Measurements from ENCODE around the gene AK2.

AK2 gene

GRCh38 chr1:33036526-33037503 is at the start of gene AK2:
AK2 (minus strand) TSS chr1:33036883; CDS start chr1:33036828, 55 bp downstream.
- H3K36me3 ChIP-seq (replicated peaks; ENCODE audit: insufficient read depth, low read length) = no peaks in the 10 kb centered on the region
- H3K4me2 ChIP-seq (ENCODE audit: low read depth, low read length) = peak within 1 kb of the TSS; percentile 74
- H3K9me2 ChIP-seq (replicated peaks; ENCODE audit: insufficient read depth, low read length) = no peaks in the 10 kb centered on the region
- no peaks in the 10 kb centered on the region for H3K27me3 ChIP-seq (replicated peaks; ENCODE audit: insufficient read depth, low read length)
- H3K4me1 ChIP-seq (ENCODE audit: low read length) = peaks cover 11% of the 10 kb centered on the region
- H3K79me2 ChIP-seq (ENCODE audit: low read length) = peaks cover 49% of the 10 kb centered on the region
- H3K27ac ChIP-seq (ENCODE audit: low read length) = peak within 1 kb of the TSS; percentile 4; the same call in 1 of the 2 replicates
- peak; percentile 98 for DNase-seq
- peak within 1 kb of the TSS; percentile 82 for H3K4me3 ChIP-seq (ENCODE audit: low read length)
- H4K20me1 ChIP-seq (ENCODE audit: insufficient read depth, low read length) = peaks cover 7% of the 10 kb centered on the region
- TF ChIP-seq CTCF (IDR thresholded peaks at IDR 0.05; ENCODE audit: low read length) (no peak), EZH2 (optimal IDR thresholded peaks at IDR 0.05; ENCODE audit: low read depth, low read length) (no peak), EZH2phosphoT487 (IDR thresholded peaks at IDR 0.05; ENCODE audit: low read length) (no peak)
- no peaks in the 10 kb centered on the region for H3K9me3 ChIP-seq (replicated peaks; ENCODE audit: insufficient read depth, low read length)
- no peaks in the 10 kb centered on the region for H3F3A ChIP-seq (ENCODE audit: insufficient read depth, low read length)
- peak within 1 kb of the TSS; percentile 68 for H2AFZ ChIP-seq (ENCODE audit: low read length)
- peak within 1 kb of the TSS; percentile 78 for H3K9ac ChIP-seq (ENCODE audit: low read length)

GRCh38 chr1:33086384-33086850 is 49.7 kb upstream of the AK2 start:
- H3K9me2 ChIP-seq (replicated peaks; ENCODE audit: insufficient read depth, low read length) = no peaks in the 10 kb centered on the region
- peaks cover 10% of the 10 kb centered on the region; the same call in 1 of the 2 replicates for H3K4me1 ChIP-seq (ENCODE audit: low read length)
- H3K36me3 ChIP-seq (replicated peaks; ENCODE audit: insufficient read depth, low read length) = no peaks in the 10 kb centered on the region
- no peaks in the 10 kb centered on the region for H3K9me3 ChIP-seq (replicated peaks; ENCODE audit: insufficient read depth, low read length)
- no peaks in the 10 kb centered on the region for H4K20me1 ChIP-seq (ENCODE audit: insufficient read depth, low read length)
- H3K4me3 ChIP-seq (ENCODE audit: low read length) = no peak overlapping the region
- no peak overlapping the region for H3K9ac ChIP-seq (ENCODE audit: low read length)
- H3F3A ChIP-seq (ENCODE audit: insufficient read depth, low read length) = no peaks in the 10 kb centered on the region; the same call in 1 of the 2 replicates
- H2AFZ ChIP-seq (ENCODE audit: low read length) = no peak overlapping the region
- TF ChIP-seq EZH2 (optimal IDR thresholded peaks at IDR 0.05; ENCODE audit: low read depth, low read length) = no peak
- TF ChIP-seq CTCF (IDR thresholded peaks at IDR 0.05; ENCODE audit: low read length) = peak; percentile 64
- H3K27me3 ChIP-seq (replicated peaks; ENCODE audit: insufficient read depth, low read length) = peaks cover 5% of the 10 kb centered on the region; the same call in 1 of the 2 replicates
- peak; percentile 34 for DNase-seq
- H3K79me2 ChIP-seq (ENCODE audit: low read length) = no peaks in the 10 kb centered on the region
- H3K27ac ChIP-seq (ENCODE audit: low read length) = no peak overlapping the region
- no peak overlapping the region for H3K4me2 ChIP-seq (ENCODE audit: low read depth, low read length)

GRCh38 chr1:33085332-33085731 is 48.6 kb upstream of the AK2 start:
- Histone ChIP-seq H3K9me2 (replicated peaks; ENCODE audit: insufficient read depth, low read length) (no peaks in the 10 kb centered on the region), H3K36me3 (replicated peaks; ENCODE audit: insufficient read depth, low read length) (no peaks in the 10 kb centered on the region), H3K79me2 (ENCODE audit: low read length) (no peaks in the 10 kb centered on the region), H3K4me3 (ENCODE audit: low read length) (no peak overlapping the region), H2AFZ (ENCODE audit: low read length) (no peak overlapping the region), H4K20me1 (ENCODE audit: insufficient read depth, low read length) (no peaks in the 10 kb centered on the region), H3K9ac (ENCODE audit: low read length) (no peak overlapping the region), H3K9me3 (replicated peaks; ENCODE audit: insufficient read depth, low read length) (no peaks in the 10 kb centered on the region), H3K27me3 (replicated peaks; ENCODE audit: insufficient read depth, low read length) (peaks cover 5% of the 10 kb centered on the region; the same call in 1 of the 2 replicates), H3K4me1 (ENCODE audit: low read length) (peaks cover 12% of the 10 kb centered on the region; the same call in 1 of the 2 replicates), H3F3A (ENCODE audit: insufficient read depth, low read length) (no peaks in the 10 kb centered on the region; the same call in 1 of the 2 replicates), H3K27ac (ENCODE audit: low read length) (no peak overlapping the region), H3K4me2 (ENCODE audit: low read depth, low read length) (no peak overlapping the region)
- TF ChIP-seq CTCF (IDR thresholded peaks at IDR 0.05; ENCODE audit: low read length) (no peak), EZH2 (optimal IDR thresholded peaks at IDR 0.05; ENCODE audit: low read depth, low read length) (no peak), EZH2phosphoT487 (IDR thresholded peaks at IDR 0.05; ENCODE audit: low read length) (no peak)
- no peak for DNase-seq

All from MM.1S (cell line).